Activated CD8-positive, alpha-beta memory T cell treated with anti-CD3 and anti-CD28 coated beads, Interleukin-2, amount 50 U/mL, for 48 hours (primary cell): ENCODE results near the gene SLX1B.
"Not testable (repeated sequence)": the region's sequence is repeated elsewhere in the genome, so short reads cannot be mapped to it uniquely, and the experiment has no call there.

ENCODE experiments used
- DNase-seq: peaks from one replicate; pipeline ENCODE4 v3.0.0-alpha.2; 2020

The SLX1B gene

GRCh38 chr16:29454269-29454668 is at the start of gene SLX1B, which contains the start of gene BOLA2:
Gene SLX1B, plus strand, starts transcription at chr16:29454533.
Gene BOLA2, minus strand, starts transcription at chr16:29454351. Its CDS starts 98 bp downstream, at chr16:29454253.
- DNase-seq, result not testable (repeated sequence)

GRCh38 chr16:29405249-29405648 is 49.1 kb upstream of the SLX1B start:
- not testable (repeated sequence) for DNase-seq

GRCh38 chr16:29423587-29423986 is 30.7 kb upstream of the SLX1B start:
- not testable (repeated sequence) for DNase-seq

GRCh38 chr16:29425390-29425789 is 28.9 kb upstream of the SLX1B start:
- not testable (repeated sequence) for DNase-seq

- DNase-seq, result not testable (repeated sequence)
Measured at GRCh38 chr16:29453754-29454153, 579 bp upstream of the SLX1B start.

- not testable (repeated sequence) for DNase-seq
Measured at GRCh38 chr16:29454828-29455227, 495 bp downstream of the SLX1B start.

GRCh38 chr16:29457660-29458059 is 3.3 kb downstream of the SLX1B start:
- DNase-seq, result peak; percentile 54

- DNase-seq, result not testable (repeated sequence)
Measured at GRCh38 chr16:29459706-29460646, 5.6 kb downstream of the SLX1B start, which contains the start of gene SULT1A4. Gene SULT1A4, plus strand, starts transcription at chr16:29459913. Its CDS starts 1,473 bp downstream, at chr16:29461386.

GRCh38 chr16:29460647-29461030 is 6.3 kb downstream of the SLX1B start:
- not testable (repeated sequence) for DNase-seq

- not testable (repeated sequence) for DNase-seq
Measured at GRCh38 chr16:29465985-29466824, 11.9 kb downstream of the SLX1B start.

GRCh38 chr16:29466904-29467303 is 12.6 kb downstream of the SLX1B start:
- not testable (repeated sequence) for DNase-seq

GRCh38 chr16:29467654-29468366 is 13.5 kb downstream of the SLX1B start:
- DNase-seq, result not testable (repeated sequence)

- peak; percentile 57 for DNase-seq
Measured at GRCh38 chr16:29469660-29470059, 15.3 kb downstream of the SLX1B start.

GRCh38 chr16:29472065-29472464 is 17.7 kb downstream of the SLX1B start:
- DNase-seq, result not testable (repeated sequence)

- peak; percentile 52 for DNase-seq
Measured at GRCh38 chr16:29482276-29482675, 27.9 kb downstream of the SLX1B start.

GRCh38 chr16:29506308-29506707 is 52.0 kb downstream of the SLX1B start, which contains the start of gene NPIPB12:
Gene NPIPB12, minus strand, starts transcription at chr16:29506408.
- not testable (repeated sequence) for DNase-seq
